HL-60 (cell line): Measurements from ENCODE around the gene GDF3.

Experiments
- DNase-seq, 2 experiments: peaks; one replicate each; pipeline ENCODE4 v3.0.0-alpha.2; 2010 to 2020; ENCODE audit warnings: low read depth in 1 of 2, low spot score in 1 of 2
- H3K27ac ChIP-seq: fragments of 250-450 bp; sonication (Bioruptor Pico); replicated peaks from 2 replicates; pipeline ENCODE4 v1.5.1; 2020; ENCODE audit warnings: mild to moderate bottlenecking, moderate library complexity
- H3K27me3 ChIP-seq: fragments of 250-450 bp; sonication (Bioruptor Pico); 2 replicates; pipeline ENCODE4 v1.5.1; 2021; ENCODE audit warnings: mild to moderate bottlenecking, moderate library complexity; ENCODE audit not compliant: insufficient read depth, poor library complexity, severe bottlenecking
- H3K4me3 ChIP-seq: replicated peaks from 2 replicates; pipeline ENCODE4 v1.5.1; 2011; ENCODE audit warnings: mild to moderate bottlenecking, control low read depth, low read length; ENCODE audit not compliant: insufficient read depth
- CTCF ChIP-seq: IDR thresholded peaks from one replicate; pipeline ENCODE4 v1.5.1; 2011; ENCODE audit warnings: low read length, control low read depth, inconsistent platforms; ENCODE audit not compliant: insufficient read depth
- GABPA ChIP-seq: IDR thresholded peaks from 2 replicates; pipeline ENCODE4 v1.6.1; 2012; ENCODE audit warnings: low read depth
- POLR2AphosphoS5 ChIP-seq: IDR thresholded peaks from 2 replicates; pipeline ENCODE4 v1.6.1; 2012; ENCODE audit warnings: low read depth
- SPI1 ChIP-seq: IDR thresholded peaks from 2 replicates; pipeline ENCODE4 v1.6.1; 2012; ENCODE audit warnings: low read depth, mild to moderate bottlenecking, borderline replicate concordance
- TF ChIP-seq, protein P1 (sequence below): IDR thresholded peaks from 2 replicates; pipeline ENCODE4 v1.6.1; 2012; ENCODE audit warnings: low read depth; ENCODE audit not compliant: insufficient replicate concordance

The GDF3 gene

GRCh38 chr12:7729746-7730145 is 34.2 kb upstream of the GDF3 start:
- Histone ChIP-seq H3K27ac (no peak overlapping the region), H3K27me3 (peaks cover 2% of the 10 kb centered on the region), H3K4me3 (no peak overlapping the region)
- no peak for DNase-seq
- TF ChIP-seq GABPA (no peak), POLR2AphosphoS5 (no peak), CTCF (no peak), SPI1 (no peak)
- TF ChIP-seq, protein P1, sequence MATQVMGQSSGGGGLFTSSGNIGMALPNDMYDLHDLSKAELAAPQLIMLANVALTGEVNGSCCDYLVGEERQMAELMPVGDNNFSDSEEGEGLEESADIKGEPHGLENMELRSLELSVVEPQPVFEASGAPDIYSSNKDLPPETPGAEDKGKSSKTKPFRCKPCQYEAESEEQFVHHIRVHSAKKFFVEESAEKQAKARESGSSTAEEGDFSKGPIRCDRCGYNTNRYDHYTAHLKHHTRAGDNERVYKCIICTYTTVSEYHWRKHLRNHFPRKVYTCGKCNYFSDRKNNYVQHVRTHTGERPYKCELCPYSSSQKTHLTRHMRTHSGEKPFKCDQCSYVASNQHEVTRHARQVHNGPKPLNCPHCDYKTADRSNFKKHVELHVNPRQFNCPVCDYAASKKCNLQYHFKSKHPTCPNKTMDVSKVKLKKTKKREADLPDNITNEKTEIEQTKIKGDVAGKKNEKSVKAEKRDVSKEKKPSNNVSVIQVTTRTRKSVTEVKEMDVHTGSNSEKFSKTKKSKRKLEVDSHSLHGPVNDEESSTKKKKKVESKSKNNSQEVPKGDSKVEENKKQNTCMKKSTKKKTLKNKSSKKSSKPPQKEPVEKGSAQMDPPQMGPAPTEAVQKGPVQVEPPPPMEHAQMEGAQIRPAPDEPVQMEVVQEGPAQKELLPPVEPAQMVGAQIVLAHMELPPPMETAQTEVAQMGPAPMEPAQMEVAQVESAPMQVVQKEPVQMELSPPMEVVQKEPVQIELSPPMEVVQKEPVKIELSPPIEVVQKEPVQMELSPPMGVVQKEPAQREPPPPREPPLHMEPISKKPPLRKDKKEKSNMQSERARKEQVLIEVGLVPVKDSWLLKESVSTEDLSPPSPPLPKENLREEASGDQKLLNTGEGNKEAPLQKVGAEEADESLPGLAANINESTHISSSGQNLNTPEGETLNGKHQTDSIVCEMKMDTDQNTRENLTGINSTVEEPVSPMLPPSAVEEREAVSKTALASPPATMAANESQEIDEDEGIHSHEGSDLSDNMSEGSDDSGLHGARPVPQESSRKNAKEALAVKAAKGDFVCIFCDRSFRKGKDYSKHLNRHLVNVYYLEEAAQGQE = no peak

GRCh38 chr12:7723926-7724325 is 28.4 kb upstream of the GDF3 start:
- DNase-seq = no peak
- Histone ChIP-seq H3K27ac (no peak overlapping the region), H3K27me3 (no peaks in the 10 kb centered on the region), H3K4me3 (no peak overlapping the region)
- TF ChIP-seq SPI1 (no peak), POLR2AphosphoS5 (no peak), GABPA (no peak), CTCF (no peak)
- TF ChIP-seq, protein P1 = no peak

GRCh38 chr12:7719946-7720730 is 24.6 kb upstream of the GDF3 start:
- no peak for DNase-seq

More at GRCh38 chr12:7719946-7720730, 24.6 kb upstream of the GDF3 start:
- no peak overlapping the region for H3K4me3 ChIP-seq
- no peak overlapping the region for H3K27ac ChIP-seq
- no peak for TF ChIP-seq CTCF
- TF ChIP-seq, protein P1 = no peak
- no peak for TF ChIP-seq POLR2AphosphoS5
- TF ChIP-seq SPI1 = no peak
- no peak for TF ChIP-seq GABPA
- no peaks in the 10 kb centered on the region for H3K27me3 ChIP-seq
